Measurements from ENCODE around the gene EPS8L3.

DNA sequence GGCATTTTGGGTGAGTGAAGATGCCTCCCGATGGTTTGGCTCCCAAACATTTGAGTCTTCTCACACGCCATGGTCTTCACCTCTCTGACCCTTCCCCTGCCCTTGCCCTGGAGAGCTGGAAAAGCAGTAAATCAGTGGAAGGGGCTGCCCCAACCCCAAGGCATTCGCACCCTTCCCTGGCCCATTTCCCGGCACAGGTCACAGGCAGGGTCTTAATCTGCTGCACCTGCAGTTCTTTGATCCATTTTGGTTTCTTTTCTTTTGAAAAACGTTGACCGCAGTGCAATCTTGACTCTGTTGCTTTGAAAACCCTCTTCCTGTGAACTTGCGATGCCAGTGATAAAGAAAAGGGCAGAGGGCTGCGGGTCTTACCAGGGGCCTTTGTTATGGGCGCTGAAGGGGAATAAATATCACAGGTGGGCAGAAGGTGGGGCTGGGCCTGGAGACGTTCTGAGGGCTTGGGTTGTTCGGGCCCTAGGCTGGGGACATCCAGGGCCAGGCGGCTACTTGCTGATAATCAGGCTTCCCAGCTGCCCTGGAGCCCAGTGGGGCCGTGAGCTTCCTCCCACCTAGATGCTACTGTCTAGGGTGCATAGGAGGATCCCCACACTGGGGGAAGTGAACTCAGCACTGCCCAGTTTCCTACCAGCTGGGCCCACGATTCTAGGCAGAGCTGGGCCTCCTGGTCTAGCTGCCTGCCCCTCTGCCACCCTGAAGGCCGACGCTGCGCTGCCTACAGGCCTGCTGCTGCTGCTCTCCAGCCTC lies 38.6 kb upstream of the EPS8L3 start:
- TF ChIP-seq, protein P1, sequence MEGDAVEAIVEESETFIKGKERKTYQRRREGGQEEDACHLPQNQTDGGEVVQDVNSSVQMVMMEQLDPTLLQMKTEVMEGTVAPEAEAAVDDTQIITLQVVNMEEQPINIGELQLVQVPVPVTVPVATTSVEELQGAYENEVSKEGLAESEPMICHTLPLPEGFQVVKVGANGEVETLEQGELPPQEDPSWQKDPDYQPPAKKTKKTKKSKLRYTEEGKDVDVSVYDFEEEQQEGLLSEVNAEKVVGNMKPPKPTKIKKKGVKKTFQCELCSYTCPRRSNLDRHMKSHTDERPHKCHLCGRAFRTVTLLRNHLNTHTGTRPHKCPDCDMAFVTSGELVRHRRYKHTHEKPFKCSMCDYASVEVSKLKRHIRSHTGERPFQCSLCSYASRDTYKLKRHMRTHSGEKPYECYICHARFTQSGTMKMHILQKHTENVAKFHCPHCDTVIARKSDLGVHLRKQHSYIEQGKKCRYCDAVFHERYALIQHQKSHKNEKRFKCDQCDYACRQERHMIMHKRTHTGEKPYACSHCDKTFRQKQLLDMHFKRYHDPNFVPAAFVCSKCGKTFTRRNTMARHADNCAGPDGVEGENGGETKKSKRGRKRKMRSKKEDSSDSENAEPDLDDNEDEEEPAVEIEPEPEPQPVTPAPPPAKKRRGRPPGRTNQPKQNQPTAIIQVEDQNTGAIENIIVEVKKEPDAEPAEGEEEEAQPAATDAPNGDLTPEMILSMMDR (IDR thresholded peaks at IDR 0.05; ENCODE audit: control extremely low read depth in 1 of 3, insufficient read depth in 1 of 3, low read depth in 1 of 3, low read length in 3 of 3) = no peak
- TF ChIP-seq MAFK (IDR thresholded peaks at IDR 0.05; ENCODE audit: low read depth, low read length) (no peak), RAD21 (IDR thresholded peaks at IDR 0.05 in 1 of 2, conservative IDR thresholded peaks at IDR 0.05 in 1 of 2; ENCODE audit: low read depth in 2 of 2, low read length in 2 of 2) (no peak), PHF8 (conservative IDR thresholded peaks at IDR 0.05; ENCODE audit: low read depth, low read length) (no peak), EP300 (IDR thresholded peaks at IDR 0.05; ENCODE audit: borderline replicate concordance in 1 of 2, low read depth in 2 of 2, low read length in 2 of 2) (no peak), YY1 (IDR thresholded peaks at IDR 0.05; ENCODE audit: low read depth, low read length) (no peak)

All from H1 (cell line).